HG03064 (cell line): ENCODE results near the gene ZNF780B.

Experiments
- ATAC-seq: cut with Tn5 transposase; IDR thresholded peaks from one replicate; pipeline ENCODE4 v1.9.1; 2021; ENCODE audit warnings: low read depth; ENCODE audit not compliant: unreplicated experiment

ZNF780B gene

GRCh38 chr19:39986643-39987042 is 69.4 kb downstream of the ZNF780B start:
- ATAC-seq = no peak

GRCh38 chr19:39983695-39984300 is 72.2 kb downstream of the ZNF780B start:
- no peak for ATAC-seq

- no peak for ATAC-seq
Observed at GRCh38 chr19:39982883-39983282, 73.1 kb downstream of the ZNF780B start.
